K562 (cell line): Measurements from ENCODE around the gene CRY2. TPM values are rescaled to one million over a fixed set of nuclear protein-coding genes. Genes with fewer than 3 reads are reported as not detected.

ENCODE experiments used
- ATAC-seq: fragments of 200-7000 bp; cut with Tn5 transposase; 3 replicates; pipeline ENCODE4 v1.9.1; 2020; ENCODE audit warnings: moderate library complexity
- BruUV-seq: library from RNA; stranded (reverse); fragments of 400-500 nt; replicated peaks from 2 replicates; lab custom pipeline; 2021; lab: Mats Ljungman, UMichigan
- CTCF ChIA-PET: fragments of 300-600 bp; formaldehyde crosslinking; extraction: SDS; loops from one replicate; lab custom pipeline; 2021; ENCODE audit warnings: low intra/inter-chr PET ratio; lab: Yijun Ruan, JAX
- POLR2A ChIA-PET: fragments of 300-600, 350-650 bp; sonication (Branson Sonifier 250); formaldehyde crosslinking; extraction: SDS; loops from one replicate; lab custom pipeline; 2021; ENCODE audit warnings: antibody characterized with exemption, inconsistent platforms; lab: Yijun Ruan, JAX
- DNase-seq, 4 experiments: peaks; one replicate each; pipeline versions ENCODE4 v3.0.0 to v3.0.0-alpha.2; 2011 to 2018; ENCODE audit warnings: low spot score in 3 of 4, mixed read lengths in 3 of 4; ENCODE audit errors: extremely low read depth in 1 of 4
- FAIRE-seq: peaks from 2 replicates; lab custom pipeline; 2011; peaks lifted over from hg19 to GRCh38; lab: Jason Lieb, UNC
- H2AFZ ChIP-seq: 2 replicates; pipeline ENCODE4 v1.6.0; 2011; ENCODE audit warnings: low read depth, low read length, control low read depth, inconsistent platforms
- H3K27ac ChIP-seq: fragments of 200-600 bp; 3 replicates; pipeline ENCODE4 v1.8.0; 2011; ENCODE audit warnings: low read depth, mild to moderate bottlenecking, control low read depth, inconsistent platforms, low read length, moderate library complexity, mixed read lengths; ENCODE audit errors: extremely low read depth
- H3K27me3 ChIP-seq, 2 experiments: fragments of 300-600 bp in 1 of 2; 2 replicates in 1 of 2; 3 replicates in 1 of 2; pipeline versions ENCODE4 v1.6.0 to v1.8.0; 2011; ENCODE audit warnings: inconsistent platforms in 2 of 2, low read length in 2 of 2, mild to moderate bottlenecking in 1 of 2, mixed read lengths in 1 of 2, moderate library complexity in 1 of 2; ENCODE audit not compliant: control insufficient read depth in 2 of 2, insufficient read depth in 2 of 2
- H3K36me3 ChIP-seq: fragments of 300-600 bp; 3 replicates; pipeline ENCODE4 v1.8.0; 2011; ENCODE audit warnings: mild to moderate bottlenecking, low read length, inconsistent platforms; ENCODE audit not compliant: control insufficient read depth, insufficient read depth
- H3K4me1 ChIP-seq, 2 experiments: fragments of 200-600 bp in 1 of 2; replicated peaks in 1 of 2; 2 replicates in 1 of 2; 3 replicates in 1 of 2; pipeline versions ENCODE4 v1.5.1 to v1.8.0; 2011; ENCODE audit warnings: inconsistent platforms in 2 of 2, low read length in 2 of 2, mild to moderate bottlenecking in 1 of 2, mixed read lengths in 1 of 2, moderate library complexity in 1 of 2; ENCODE audit not compliant: control insufficient read depth in 2 of 2, insufficient read depth in 2 of 2
- H3K4me2 ChIP-seq: 2 replicates; pipeline ENCODE4 v1.6.1; 2011; ENCODE audit warnings: low read length, control low read depth, inconsistent platforms, mixed read lengths; ENCODE audit not compliant: insufficient read depth
- H3K4me3 ChIP-seq: fragments of 200-600 bp; sonication (generic), shearing (Covaris generic); 2 replicates; pipeline ENCODE4 v1.5.1; 2016; ENCODE audit warnings: control low read depth, inconsistent platforms
- H3K79me2 ChIP-seq: fragments of 200-600 bp; 3 replicates; pipeline ENCODE4 v1.8.0; 2011; ENCODE audit warnings: low read length, inconsistent platforms; ENCODE audit not compliant: control insufficient read depth, insufficient read depth
- H3K9ac ChIP-seq, 2 experiments: 2 replicates each; pipeline versions ENCODE4 v1.6.0 to v1.6.1; 2011; ENCODE audit warnings: low read depth in 2 of 2, low read length in 2 of 2, control low read depth in 1 of 2, inconsistent platforms in 1 of 2, mild to moderate bottlenecking in 1 of 2, mixed read lengths in 1 of 2; ENCODE audit not compliant: insufficient read depth in 1 of 2
- H3K9me1 ChIP-seq: one replicate; pipeline ENCODE4 v1.6.0; 2011; ENCODE audit warnings: inconsistent platforms, mild to moderate bottlenecking, low read length, moderate library complexity; ENCODE audit not compliant: control insufficient read depth, insufficient read depth
- H3K9me3 ChIP-seq: replicated peaks from 2 replicates; pipeline ENCODE4 v1.5.1; 2011; ENCODE audit warnings: low read depth, low read length, inconsistent platforms; ENCODE audit not compliant: control insufficient read depth, insufficient read depth
- H4K20me1 ChIP-seq: replicated peaks from 2 replicates; pipeline ENCODE4 v1.6.1; 2011; ENCODE audit warnings: low read length, inconsistent platforms, mixed read lengths; ENCODE audit not compliant: control insufficient read depth, insufficient read depth
- CTCF ChIP-seq, 3 experiments: IDR thresholded peaks in 2 of 3; conservative IDR thresholded peaks in 1 of 3; 2 replicates each; pipeline ENCODE4 v1.5.1; 2011 to 2012; ENCODE audit warnings: low read length in 3 of 3, mild to moderate bottlenecking in 3 of 3, control low read depth in 2 of 3, improper control_type of control experiment in 1 of 3, inconsistent platforms in 1 of 3, low read depth in 1 of 3, mixed read lengths in 1 of 3, moderate library complexity in 1 of 3; ENCODE audit not compliant: insufficient read depth in 2 of 3
- KLF13 ChIP-seq: fragments of 450-650 bp; IDR thresholded peaks from 2 replicates; pipeline ENCODE4 v1.6.1; 2016; ENCODE audit warnings: missing genetic modification characterization, low read depth, mild to moderate bottlenecking, missing compliant biosample characterization, moderate library complexity, borderline replicate concordance
- MAZ ChIP-seq, 2 experiments: fragments of 450-650 bp in 1 of 2; sonication (generic) in 1 of 2; formaldehyde crosslinking; IDR thresholded peaks in 1 of 2; conservative IDR thresholded peaks in 1 of 2; 2 replicates each; pipeline versions ENCODE4 v1.4.0 to v1.5.0; 2020; ENCODE audit warnings: mild to moderate bottlenecking in 1 of 2, missing genetic modification reagents in 1 of 2
- ZZZ3 ChIP-seq: fragments of 450-650 bp; IDR thresholded peaks from 2 replicates; pipeline ENCODE4 v1.6.1; 2016; ENCODE audit warnings: antibody characterized with exemption, mild to moderate bottlenecking, moderate library complexity
- WGBS: fragments of 100-300 bp; shearing (Covaris generic); methylation state at CpG from one replicate; pipeline ENCODE4 v1.1.6; 2016; ENCODE audit warnings: low coverage, mixed read lengths; ENCODE audit not compliant: insufficient coverage; ENCODE audit errors: missing lambda C conversion rate; 5-methylcytosine and 5-hydroxymethylcytosine counted together
- in situ Hi-C: fragments of 300-500 bp; cut with MboI; formaldehyde crosslinking; loops from 4 replicates; pipeline ENCODE4 v1.15.0; 2018; ENCODE audit warnings: inconsistent platforms, mixed read lengths
- intact Hi-C: fragments of 100-400 bp; cut with micrococcal nuclease; formaldehyde crosslinking; loops from 2 replicates; pipeline ENCODE4 v1.14.2; 2022
- polyA plus RNA-seq, 8 experiments: library from polyadenylated mRNA; depleted of rRNA in 4 of 8; stranded (reverse) in 5 of 8; unstranded in 3 of 8; fragments of >200 nt; fragmentation: Nextera tagmentation in 2 of 8; fragmentation: Illumina TruSeq in 1 of 8; extraction: Ambion mirVana in 2 of 8; extraction: Trizol in 1 of 8; gene quantifications; 2 replicates each; pipeline versions ENCODE4 v1.2.1 to v1.2.3, GENCODE V29; 2011 to 2014; ENCODE audit warnings: inconsistent platforms in 1 of 8, missing spikeins in 1 of 8
- total RNA-seq, 7 experiments: library from RNA; depleted of rRNA in 6 of 7; stranded (reverse); fragments of >200 nt in 6 of 7; fragmentation: Illumina TruSeq in 2 of 7; extraction: Trizol in 2 of 7; gene quantifications; 2 replicates each; pipeline versions ENCODE4 v1.2.1 to v1.2.3, GENCODE V29; 2011 to 2021; ENCODE audit warnings: low replicate concordance in 1 of 7
- TF ChIP-seq, protein P1 (sequence below): fragments of 200-400 bp; formaldehyde crosslinking; IDR thresholded peaks from 2 replicates; pipeline ENCODE4 v1.6.1; 2017; ENCODE audit warnings: mild to moderate bottlenecking, low read depth, low read length, moderate library complexity
- TF ChIP-seq, protein P2 (sequence below), 2 experiments: fragments of 450-650 bp; IDR thresholded peaks; 2 replicates each; pipeline ENCODE4 v1.6.1; 2016; ENCODE audit warnings: mild to moderate bottlenecking in 2 of 2, borderline replicate concordance in 1 of 2, low read depth in 1 of 2, moderate library complexity in 1 of 2

CRY2 gene
- total and polyA plus RNA-seq, 9 of the 15 experiments (the other 6 are each of a cell fraction or from before 2014, with no cell fraction given) = 2.3 to 23.9 (median 14.8) TPM

DNA sequence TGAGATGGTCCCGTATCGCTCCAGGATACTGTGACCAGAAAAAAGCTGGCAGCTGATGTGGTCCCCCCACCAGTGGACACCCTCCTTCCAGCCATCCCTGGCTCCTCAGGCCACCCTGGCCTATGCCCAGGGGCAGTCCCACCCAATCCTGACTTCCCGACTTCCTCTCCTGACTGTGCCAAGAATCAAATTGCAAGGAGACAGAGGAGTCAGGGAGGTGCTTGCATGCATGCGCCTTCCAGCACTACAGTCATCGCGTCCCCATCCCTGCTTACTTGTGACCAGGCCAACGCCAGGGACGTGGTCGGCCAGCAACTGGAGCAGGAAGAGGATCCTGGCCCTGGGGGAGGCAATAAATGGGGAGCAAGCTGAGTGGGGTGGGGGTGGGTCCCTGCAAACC is 63.3 kb downstream of the CRY2 start:
- Histone ChIP-seq H3K4me3 (no peak overlapping the region), H3K36me3 (peaks cover 43% of the 10 kb centered on the region; the same call in 2 of the 3 replicates), H2AFZ (no peak overlapping the region), H3K27me3 (no peaks in the 10 kb centered on the region), H3K79me2 (no peaks in the 10 kb centered on the region), H3K9me1 (peaks cover 3% of the 10 kb centered on the region), H3K9ac (no peak overlapping the region), H4K20me1 (0 out of 2 replicates have a peak, but pooled peaks cover 3% of the 10 kb centered on the region), H3K27ac (no peak overlapping the region), H3K4me2 (no peak overlapping the region), H3K4me1 (peaks cover 0 to 39% of the 10 kb centered on the region in 2 experiments; a peak in 2 of 5 replicates), H3K9me3 (no peaks in the 10 kb centered on the region)
- in situ Hi-C loops = no loop called here
- DNase-seq (no peak), ATAC-seq (no peak), FAIRE-seq (no peak)
- ChIA-PET POLR2A (interaction anchor here (0.6 to 1.0 kb wide), 3 partner anchors 10 to 680 kb away, joined by 3 to 4 read pairs (median 3); no protein-coding TSS in a partner anchor), CTCF (no interaction called here)
- no TSS peak for BruUV-seq
- intact Hi-C loops = no loop called here
- WGBS = 92% methylated on average over 8 of the region's 9 CpGs
- TF ChIP-seq KLF13 (no peak), MAZ (CRISPR knock-in tag; conservative IDR thresholded peaks at IDR 0.05 in 1 of 2, IDR thresholded peaks at IDR 0.05 in 1 of 2) (no peak), CTCF (IDR thresholded peaks at IDR 0.05 in 2 of 3, conservative IDR thresholded peaks at IDR 0.05 in 1 of 3; ENCODE audit: insufficient read depth in 2 of 3, low read depth in 1 of 3, low read length in 3 of 3) (no peak), ZZZ3 (no peak)
- TF ChIP-seq, protein P1, sequence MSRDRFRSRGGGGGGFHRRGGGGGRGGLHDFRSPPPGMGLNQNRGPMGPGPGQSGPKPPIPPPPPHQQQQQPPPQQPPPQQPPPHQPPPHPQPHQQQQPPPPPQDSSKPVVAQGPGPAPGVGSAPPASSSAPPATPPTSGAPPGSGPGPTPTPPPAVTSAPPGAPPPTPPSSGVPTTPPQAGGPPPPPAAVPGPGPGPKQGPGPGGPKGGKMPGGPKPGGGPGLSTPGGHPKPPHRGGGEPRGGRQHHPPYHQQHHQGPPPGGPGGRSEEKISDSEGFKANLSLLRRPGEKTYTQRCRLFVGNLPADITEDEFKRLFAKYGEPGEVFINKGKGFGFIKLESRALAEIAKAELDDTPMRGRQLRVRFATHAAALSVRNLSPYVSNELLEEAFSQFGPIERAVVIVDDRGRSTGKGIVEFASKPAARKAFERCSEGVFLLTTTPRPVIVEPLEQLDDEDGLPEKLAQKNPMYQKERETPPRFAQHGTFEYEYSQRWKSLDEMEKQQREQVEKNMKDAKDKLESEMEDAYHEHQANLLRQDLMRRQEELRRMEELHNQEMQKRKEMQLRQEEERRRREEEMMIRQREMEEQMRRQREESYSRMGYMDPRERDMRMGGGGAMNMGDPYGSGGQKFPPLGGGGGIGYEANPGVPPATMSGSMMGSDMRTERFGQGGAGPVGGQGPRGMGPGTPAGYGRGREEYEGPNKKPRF = no peak
- TF ChIP-seq, protein P2, sequence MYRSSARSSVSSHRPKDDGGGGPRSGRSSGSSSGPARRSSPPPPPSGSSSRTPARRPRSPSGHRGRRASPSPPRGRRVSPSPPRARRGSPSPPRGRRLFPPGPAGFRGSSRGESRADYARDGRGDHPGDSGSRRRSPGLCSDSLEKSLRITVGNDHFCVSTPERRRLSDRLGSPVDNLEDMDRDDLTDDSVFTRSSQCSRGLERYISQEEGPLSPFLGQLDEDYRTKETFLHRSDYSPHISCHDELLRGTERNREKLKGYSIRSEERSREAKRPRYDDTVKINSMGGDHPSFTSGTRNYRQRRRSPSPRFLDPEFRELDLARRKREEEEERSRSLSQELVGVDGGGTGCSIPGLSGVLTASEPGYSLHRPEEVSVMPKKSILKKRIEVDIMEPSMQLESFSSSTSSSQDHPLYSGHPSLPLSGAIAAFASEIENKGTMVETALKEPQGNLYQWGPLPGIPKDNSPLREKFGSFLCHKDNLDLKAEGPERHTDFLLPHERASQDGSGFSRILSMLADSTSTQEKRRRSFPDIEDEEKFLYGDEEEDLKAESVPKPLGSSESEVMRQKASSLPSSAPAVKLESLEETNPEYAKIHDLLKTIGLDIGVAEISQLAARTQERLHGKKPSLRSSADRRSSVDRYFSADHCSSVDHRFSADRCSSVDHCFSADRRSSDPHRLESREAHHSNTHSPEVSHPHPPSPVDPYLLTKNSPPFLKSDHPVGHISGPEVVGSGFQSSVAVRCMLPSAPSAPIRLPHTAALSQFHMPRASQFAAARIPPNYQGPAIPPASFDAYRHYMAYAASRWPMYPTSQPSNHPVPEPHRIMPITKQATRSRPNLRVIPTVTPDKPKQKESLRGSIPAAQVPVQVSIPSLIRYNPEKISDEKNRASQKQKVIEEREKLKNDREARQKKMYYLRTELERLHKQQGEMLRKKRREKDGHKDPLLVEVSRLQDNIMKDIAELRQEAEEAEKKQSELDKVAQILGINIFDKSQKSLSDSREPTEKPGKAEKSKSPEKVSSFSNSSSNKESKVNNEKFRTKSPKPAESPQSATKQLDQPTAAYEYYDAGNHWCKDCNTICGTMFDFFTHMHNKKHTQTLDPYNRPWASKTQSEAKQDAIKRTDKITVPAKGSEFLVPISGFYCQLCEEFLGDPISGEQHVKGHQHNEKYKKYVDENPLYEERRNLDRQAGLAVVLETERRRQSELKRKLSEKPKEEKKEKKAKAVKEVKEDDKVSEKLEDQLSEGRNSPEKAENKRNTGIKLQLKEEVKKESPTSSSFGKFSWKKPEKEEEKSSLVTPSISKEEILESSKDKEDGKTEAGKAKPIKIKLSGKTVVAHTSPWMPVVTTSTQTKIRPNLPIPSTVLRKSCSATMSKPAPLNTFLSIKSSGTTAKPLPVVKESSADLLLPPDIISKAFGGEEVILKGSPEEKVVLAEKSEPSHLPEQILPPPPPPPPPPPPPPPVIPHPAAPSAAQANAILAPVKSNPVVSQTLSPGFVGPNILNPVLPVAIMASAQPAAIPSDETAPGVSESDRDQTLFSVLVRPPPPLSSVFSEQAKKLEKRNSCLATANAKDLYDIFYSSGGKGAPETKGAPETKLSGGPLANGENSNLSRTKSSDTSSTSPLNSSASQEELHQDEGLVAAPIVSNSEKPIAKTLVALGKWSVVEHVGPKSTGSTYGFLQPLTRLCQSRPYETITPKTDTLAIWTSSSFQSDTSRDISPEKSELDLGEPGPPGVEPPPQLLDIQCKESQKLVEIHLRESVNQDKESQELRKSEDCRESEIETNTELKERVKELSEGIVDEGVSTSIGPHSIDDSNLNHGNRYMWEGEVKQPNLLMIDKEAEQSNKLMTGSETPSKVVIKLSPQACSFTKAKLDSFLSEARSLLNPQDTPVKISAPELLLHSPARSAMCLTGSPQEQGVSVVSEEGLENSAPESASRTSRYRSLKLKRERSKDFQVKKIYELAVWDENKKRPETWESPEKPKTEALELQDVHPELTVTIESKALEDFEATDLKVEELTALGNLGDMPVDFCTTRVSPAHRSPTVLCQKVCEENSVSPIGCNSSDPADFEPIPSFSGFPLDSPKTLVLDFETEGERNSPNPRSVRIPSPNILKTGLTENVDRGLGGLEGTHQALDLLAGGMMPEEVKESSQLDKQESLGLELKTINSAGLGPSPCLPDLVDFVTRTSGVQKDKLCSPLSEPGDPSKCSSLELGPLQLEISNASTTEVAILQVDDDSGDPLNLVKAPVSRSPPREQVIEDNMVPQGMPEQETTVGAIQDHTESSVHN (IDR thresholded peaks at IDR 0.05; ENCODE audit: borderline replicate concordance in 1 of 2, low read depth in 1 of 2) = no peak
